Liver (tissue), 9 donors: Measurements from ENCODE around the gene DAGLB. TPM values are rescaled to one million over a fixed set of nuclear protein-coding genes. Genes with fewer than 3 reads are reported as not detected.

ENCODE experiments used
- DNase-seq: peaks from one replicate; pipeline ENCODE4 v3.0.0-alpha.2; 2017; ENCODE audit warnings: low spot score
- H3K27ac ChIP-seq, 2 donors: one replicate each; pipeline ENCODE4 v1.7.0; 2013; ENCODE audit warnings: inconsistent platforms in 2 of 2, low read length in 2 of 2, control low read depth in 1 of 2, low read depth in 1 of 2, mild to moderate bottlenecking in 1 of 2
- H3K27me3 ChIP-seq, 4 donors: one replicate each; pipeline versions ENCODE4 v1.6.1 to v1.7.0; 2013; ENCODE audit warnings: low read length in 3 of 4, inconsistent platforms in 1 of 4, mild to moderate bottlenecking in 1 of 4, moderate library complexity in 1 of 4; ENCODE audit not compliant: control insufficient read depth in 4 of 4, insufficient read depth in 4 of 4
- H3K36me3 ChIP-seq, 4 donors: one replicate each; pipeline versions ENCODE4 v1.6.1 to v1.7.0; 2013; ENCODE audit warnings: low read length in 3 of 4, mild to moderate bottlenecking in 3 of 4, low read depth in 1 of 4, moderate library complexity in 1 of 4; ENCODE audit not compliant: control insufficient read depth in 4 of 4, insufficient read depth in 3 of 4
- H3K4me1 ChIP-seq, 4 donors: one replicate each; pipeline versions ENCODE4 v1.6.1 to v1.7.0; 2013; ENCODE audit warnings: low read length in 3 of 4, mild to moderate bottlenecking in 3 of 4, moderate library complexity in 1 of 4; ENCODE audit not compliant: control insufficient read depth in 4 of 4, insufficient read depth in 4 of 4
- H3K4me3 ChIP-seq, 3 donors: one replicate each; pipeline versions ENCODE4 v1.6.1 to v1.7.0; 2013; ENCODE audit warnings: low read length in 3 of 3, control low read depth in 1 of 3, low read depth in 1 of 3, mild to moderate bottlenecking in 1 of 3
- H3K9ac ChIP-seq, 2 donors: one replicate each; pipeline ENCODE4 v1.7.0; 2013; ENCODE audit warnings: low read length in 2 of 2, mild to moderate bottlenecking in 2 of 2, moderate library complexity in 2 of 2, control low read depth in 1 of 2, low read depth in 1 of 2
- H3K9me3 ChIP-seq, 4 donors: one replicate each; pipeline versions ENCODE4 v1.6.1 to v1.7.0; 2013; ENCODE audit warnings: low read length in 3 of 4; ENCODE audit not compliant: control insufficient read depth in 4 of 4
- EGR1 ChIP-seq, 2 donors: IDR thresholded peaks; 2 replicates each; pipeline ENCODE4 v1.6.1; 2016 to 2018; ENCODE audit warnings: antibody characterized with exemption in 2 of 2, low read depth in 2 of 2
- FOXA1 ChIP-seq: IDR thresholded peaks from 2 replicates; pipeline ENCODE4 v1.6.1; 2016; ENCODE audit warnings: antibody characterized with exemption
- FOXA2 ChIP-seq: IDR thresholded peaks from 2 replicates; pipeline ENCODE4 v1.6.1; 2016; ENCODE audit warnings: antibody characterized with exemption
- GABPA ChIP-seq, 2 donors: IDR thresholded peaks in 1 of 2; conservative IDR thresholded peaks in 1 of 2; 2 replicates each; pipeline ENCODE4 v1.6.1; 2016; ENCODE audit warnings: antibody characterized with exemption in 2 of 2, mild to moderate bottlenecking in 1 of 2, moderate library complexity in 1 of 2
- HNF4A ChIP-seq, 2 donors: conservative IDR thresholded peaks; 2 replicates each; pipeline ENCODE4 v1.6.1; 2016; ENCODE audit warnings: antibody characterized with exemption in 2 of 2, mild to moderate bottlenecking in 2 of 2
- HNF4G ChIP-seq: IDR thresholded peaks from 2 replicates; pipeline ENCODE4 v1.6.1; 2016; ENCODE audit warnings: antibody characterized with exemption
- JUND ChIP-seq, 2 donors: IDR thresholded peaks; 2 replicates each; pipeline ENCODE4 v1.6.1; 2016; ENCODE audit warnings: antibody characterized with exemption in 2 of 2
- NR2F2 ChIP-seq: IDR thresholded peaks from 2 replicates; pipeline ENCODE4 v1.6.1; 2016; ENCODE audit warnings: antibody characterized with exemption
- RAD21 ChIP-seq, 2 donors: IDR thresholded peaks; 2 replicates each; pipeline ENCODE4 v1.6.1; 2016; ENCODE audit warnings: antibody characterized with exemption in 2 of 2, mild to moderate bottlenecking in 2 of 2
- RXRA ChIP-seq, 2 donors: IDR thresholded peaks; 2 replicates each; pipeline ENCODE4 v1.6.1; 2017 to 2018; ENCODE audit warnings: antibody characterized with exemption in 2 of 2, mild to moderate bottlenecking in 1 of 2
- SP1 ChIP-seq: IDR thresholded peaks from 2 replicates; pipeline ENCODE4 v1.6.1; 2018; ENCODE audit warnings: antibody characterized with exemption, mild to moderate bottlenecking
- TAF1 ChIP-seq: conservative IDR thresholded peaks from 2 replicates; pipeline ENCODE4 v1.6.1; 2016; ENCODE audit warnings: antibody characterized with exemption, mild to moderate bottlenecking
- YY1 ChIP-seq: IDR thresholded peaks from 2 replicates; pipeline ENCODE4 v1.6.1; 2016; ENCODE audit warnings: antibody characterized with exemption, mild to moderate bottlenecking
- WGBS: extraction: QIAGEN DNeasy Blood & Tissue Kit; methylation state at CpG from one replicate; pipeline ENCODE4 v1.1.7; 2013; 5-methylcytosine and 5-hydroxymethylcytosine counted together
- polyA plus RNA-seq, 2 donors: library from polyadenylated mRNA; stranded (reverse) in 1 of 2; unstranded in 1 of 2; fragments of 200-250 nt in 1 of 2; fragments of >200 nt in 1 of 2; fragmentation: Nextera tagmentation in 1 of 2; extraction: Ambion mirVana in 1 of 2; gene quantifications; one replicate each; pipeline versions ENCODE4 v1.2.1 to v1.2.3, GENCODE V29; 2013 to 2015
- total RNA-seq, 2 donors: library from RNA; depleted of rRNA; stranded (reverse); fragments of >200 nt; gene quantifications; one replicate each; pipeline ENCODE4 v1.2.3, GENCODE V29; 2014
- TF ChIP-seq, protein P1 (sequence below): IDR thresholded peaks from 2 replicates; pipeline ENCODE4 v1.6.1; 2016; ENCODE audit warnings: antibody characterized with exemption
- TF ChIP-seq, protein P2 (sequence below): IDR thresholded peaks from 2 replicates; pipeline ENCODE4 v1.6.1; 2016; ENCODE audit warnings: antibody characterized with exemption
- TF ChIP-seq, protein P3 (sequence below): fragments of 150-350 bp; IDR thresholded peaks from 2 replicates; pipeline ENCODE4 v1.5.1; 2017; ENCODE audit warnings: improper control_type of control experiment, low read depth, low read length; ENCODE audit not compliant: missing input control
- TF ChIP-seq, protein P4 (sequence below): IDR thresholded peaks from 2 replicates; pipeline ENCODE4 v1.6.1; 2016; ENCODE audit warnings: antibody characterized with exemption, mild to moderate bottlenecking
- TF ChIP-seq, protein P5 (sequence below): IDR thresholded peaks from 2 replicates; pipeline ENCODE4 v1.6.1; 2016; ENCODE audit warnings: antibody characterized with exemption
- donor health status: healthy.
- donor health status: healthy.
- donor health status: healthy.
- donor health status: healthy.
- donor health status: healthy.

DAGLB gene
- total and polyA plus RNA-seq, 4 donors, result 4.9 to 10.7 (median 8.4) TPM

DNA sequence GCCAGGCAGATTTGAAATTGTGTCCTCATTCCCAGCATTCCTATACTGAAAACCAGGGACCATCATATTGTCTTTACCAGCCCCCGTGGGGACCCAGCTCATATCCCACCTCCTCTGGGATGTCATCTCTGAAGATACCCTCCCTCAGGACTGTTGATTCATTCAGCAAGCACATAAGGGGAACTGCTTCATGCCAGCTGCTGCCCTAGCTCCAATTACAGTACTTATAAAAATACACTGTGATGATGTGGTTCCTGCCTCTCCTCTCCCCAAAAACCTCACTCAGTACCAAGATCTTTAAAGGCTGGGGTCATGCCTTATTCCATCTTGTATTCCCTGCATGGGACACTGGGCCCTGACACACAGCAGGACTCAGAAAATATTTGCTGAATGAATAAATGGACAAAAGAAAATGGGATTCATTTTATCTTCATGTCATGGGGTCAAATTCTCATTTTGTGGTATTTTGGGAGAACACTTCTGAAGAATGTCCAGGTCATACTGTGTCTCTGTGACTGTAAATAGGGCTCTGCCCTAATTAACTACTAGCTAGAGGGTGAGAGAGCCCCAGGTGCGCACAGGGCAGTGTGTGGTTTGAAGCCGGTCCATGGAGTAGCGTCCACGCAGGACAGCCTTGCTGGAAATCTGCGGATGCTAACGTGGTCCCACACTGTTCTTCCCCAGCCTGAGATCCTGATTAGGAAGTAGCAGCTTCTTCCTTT lies 29.0 kb upstream of the DAGLB start:
- no peaks in the 10 kb centered on the region for H3K9me3 ChIP-seq
- H3K9ac ChIP-seq, result no peak overlapping the region
- WGBS, result 88% methylated on average over 7 of the region's 7 CpGs
- H3K36me3 ChIP-seq, result peaks cover 6 to 26% (median 22%) of the 10 kb centered on the region in 4 donors
- H3K27ac ChIP-seq, result no peak overlapping the region
- TF ChIP-seq FOXA2 (no peak), JUND (IDR thresholded peaks at IDR 0.05) (no peak), TAF1 (no peak), RAD21 (IDR thresholded peaks at IDR 0.05) (no peak), YY1 (no peak), EGR1 (IDR thresholded peaks at IDR 0.05; ENCODE audit: low read depth in 2 of 2) (no peak), HNF4G (no peak), RXRA (IDR thresholded peaks at IDR 0.05) (no peak), SP1 (no peak), GABPA (IDR thresholded peaks at IDR 0.05 in 1 of 2, conservative IDR thresholded peaks at IDR 0.05 in 1 of 2) (no peak), NR2F2 (no peak), FOXA1 (no peak), HNF4A (conservative IDR thresholded peaks at IDR 0.05) (no peak)
- TF ChIP-seq, protein P1, sequence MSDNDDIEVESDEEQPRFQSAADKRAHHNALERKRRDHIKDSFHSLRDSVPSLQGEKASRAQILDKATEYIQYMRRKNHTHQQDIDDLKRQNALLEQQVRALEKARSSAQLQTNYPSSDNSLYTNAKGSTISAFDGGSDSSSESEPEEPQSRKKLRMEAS, result no peak
- TF ChIP-seq, protein P2, sequence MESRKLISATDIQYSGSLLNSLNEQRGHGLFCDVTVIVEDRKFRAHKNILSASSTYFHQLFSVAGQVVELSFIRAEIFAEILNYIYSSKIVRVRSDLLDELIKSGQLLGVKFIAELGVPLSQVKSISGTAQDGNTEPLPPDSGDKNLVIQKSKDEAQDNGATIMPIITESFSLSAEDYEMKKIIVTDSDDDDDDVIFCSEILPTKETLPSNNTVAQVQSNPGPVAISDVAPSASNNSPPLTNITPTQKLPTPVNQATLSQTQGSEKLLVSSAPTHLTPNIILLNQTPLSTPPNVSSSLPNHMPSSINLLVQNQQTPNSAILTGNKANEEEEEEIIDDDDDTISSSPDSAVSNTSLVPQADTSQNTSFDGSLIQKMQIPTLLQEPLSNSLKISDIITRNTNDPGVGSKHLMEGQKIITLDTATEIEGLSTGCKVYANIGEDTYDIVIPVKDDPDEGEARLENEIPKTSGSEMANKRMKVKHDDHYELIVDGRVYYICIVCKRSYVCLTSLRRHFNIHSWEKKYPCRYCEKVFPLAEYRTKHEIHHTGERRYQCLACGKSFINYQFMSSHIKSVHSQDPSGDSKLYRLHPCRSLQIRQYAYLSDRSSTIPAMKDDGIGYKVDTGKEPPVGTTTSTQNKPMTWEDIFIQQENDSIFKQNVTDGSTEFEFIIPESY, result no peak
- TF ChIP-seq, protein P3, sequence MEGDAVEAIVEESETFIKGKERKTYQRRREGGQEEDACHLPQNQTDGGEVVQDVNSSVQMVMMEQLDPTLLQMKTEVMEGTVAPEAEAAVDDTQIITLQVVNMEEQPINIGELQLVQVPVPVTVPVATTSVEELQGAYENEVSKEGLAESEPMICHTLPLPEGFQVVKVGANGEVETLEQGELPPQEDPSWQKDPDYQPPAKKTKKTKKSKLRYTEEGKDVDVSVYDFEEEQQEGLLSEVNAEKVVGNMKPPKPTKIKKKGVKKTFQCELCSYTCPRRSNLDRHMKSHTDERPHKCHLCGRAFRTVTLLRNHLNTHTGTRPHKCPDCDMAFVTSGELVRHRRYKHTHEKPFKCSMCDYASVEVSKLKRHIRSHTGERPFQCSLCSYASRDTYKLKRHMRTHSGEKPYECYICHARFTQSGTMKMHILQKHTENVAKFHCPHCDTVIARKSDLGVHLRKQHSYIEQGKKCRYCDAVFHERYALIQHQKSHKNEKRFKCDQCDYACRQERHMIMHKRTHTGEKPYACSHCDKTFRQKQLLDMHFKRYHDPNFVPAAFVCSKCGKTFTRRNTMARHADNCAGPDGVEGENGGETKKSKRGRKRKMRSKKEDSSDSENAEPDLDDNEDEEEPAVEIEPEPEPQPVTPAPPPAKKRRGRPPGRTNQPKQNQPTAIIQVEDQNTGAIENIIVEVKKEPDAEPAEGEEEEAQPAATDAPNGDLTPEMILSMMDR, result no peak
- TF ChIP-seq, protein P4, sequence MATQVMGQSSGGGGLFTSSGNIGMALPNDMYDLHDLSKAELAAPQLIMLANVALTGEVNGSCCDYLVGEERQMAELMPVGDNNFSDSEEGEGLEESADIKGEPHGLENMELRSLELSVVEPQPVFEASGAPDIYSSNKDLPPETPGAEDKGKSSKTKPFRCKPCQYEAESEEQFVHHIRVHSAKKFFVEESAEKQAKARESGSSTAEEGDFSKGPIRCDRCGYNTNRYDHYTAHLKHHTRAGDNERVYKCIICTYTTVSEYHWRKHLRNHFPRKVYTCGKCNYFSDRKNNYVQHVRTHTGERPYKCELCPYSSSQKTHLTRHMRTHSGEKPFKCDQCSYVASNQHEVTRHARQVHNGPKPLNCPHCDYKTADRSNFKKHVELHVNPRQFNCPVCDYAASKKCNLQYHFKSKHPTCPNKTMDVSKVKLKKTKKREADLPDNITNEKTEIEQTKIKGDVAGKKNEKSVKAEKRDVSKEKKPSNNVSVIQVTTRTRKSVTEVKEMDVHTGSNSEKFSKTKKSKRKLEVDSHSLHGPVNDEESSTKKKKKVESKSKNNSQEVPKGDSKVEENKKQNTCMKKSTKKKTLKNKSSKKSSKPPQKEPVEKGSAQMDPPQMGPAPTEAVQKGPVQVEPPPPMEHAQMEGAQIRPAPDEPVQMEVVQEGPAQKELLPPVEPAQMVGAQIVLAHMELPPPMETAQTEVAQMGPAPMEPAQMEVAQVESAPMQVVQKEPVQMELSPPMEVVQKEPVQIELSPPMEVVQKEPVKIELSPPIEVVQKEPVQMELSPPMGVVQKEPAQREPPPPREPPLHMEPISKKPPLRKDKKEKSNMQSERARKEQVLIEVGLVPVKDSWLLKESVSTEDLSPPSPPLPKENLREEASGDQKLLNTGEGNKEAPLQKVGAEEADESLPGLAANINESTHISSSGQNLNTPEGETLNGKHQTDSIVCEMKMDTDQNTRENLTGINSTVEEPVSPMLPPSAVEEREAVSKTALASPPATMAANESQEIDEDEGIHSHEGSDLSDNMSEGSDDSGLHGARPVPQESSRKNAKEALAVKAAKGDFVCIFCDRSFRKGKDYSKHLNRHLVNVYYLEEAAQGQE, result no peak
- TF ChIP-seq, protein P5, sequence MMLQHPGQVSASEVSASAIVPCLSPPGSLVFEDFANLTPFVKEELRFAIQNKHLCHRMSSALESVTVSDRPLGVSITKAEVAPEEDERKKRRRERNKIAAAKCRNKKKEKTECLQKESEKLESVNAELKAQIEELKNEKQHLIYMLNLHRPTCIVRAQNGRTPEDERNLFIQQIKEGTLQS, result no peak
- no peak for DNase-seq
- H3K4me3 ChIP-seq, result no peak overlapping the region
- H3K4me1 ChIP-seq, result peaks cover 6 to 52% (median 35%) of the 10 kb centered on the region in 4 donors
- H3K27me3 ChIP-seq, result no peaks in the 10 kb centered on the region
